ENCODE data around the gene MAN2A1.

Gene MAN2A1

DNA sequence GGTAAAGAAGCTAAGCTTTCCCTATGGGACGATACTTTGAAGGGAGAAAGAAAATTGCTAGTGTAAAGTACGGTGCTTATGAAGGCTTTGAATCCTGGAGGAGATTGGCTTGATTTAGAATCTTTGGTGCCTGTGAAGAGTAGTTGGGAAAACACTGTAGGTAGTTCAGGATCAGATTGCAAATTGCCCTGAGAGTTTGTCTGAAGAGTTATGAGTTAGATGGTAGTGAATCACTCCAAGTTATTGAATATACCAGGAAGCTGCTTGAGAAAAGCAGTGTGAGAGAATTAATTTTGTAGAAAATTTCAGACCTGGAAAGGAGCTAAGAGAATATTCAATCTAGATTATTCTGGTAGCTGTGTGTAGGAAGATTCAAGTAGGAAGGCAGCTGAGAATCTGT lies 11.5 kb downstream of the MAN2A1 start:
- Histone ChIP-seq H3F3A (ENCODE audit: insufficient read depth, low read length) (no peaks in the 10 kb centered on the region), H3K79me2 (ENCODE audit: insufficient read depth, low read length) (peaks cover 98% of the 10 kb centered on the region), H3K4me3 (ENCODE audit: low read depth, low read length, poor library complexity, severe bottlenecking) (no peak overlapping the region), H3K27me3 (ENCODE audit: insufficient read depth, low read length) (no peaks in the 10 kb centered on the region), H2AFZ (ENCODE audit: low read length) (no peak overlapping the region), H3K4me1 (ENCODE audit: insufficient read depth, low read length, severe bottlenecking) (peaks cover 5% of the 10 kb centered on the region), H3K9me3 (ENCODE audit: low read length) (no peaks in the 10 kb centered on the region), H3K4me2 (ENCODE audit: low read length) (no peak overlapping the region), H3K9ac (ENCODE audit: low read length) (no peak overlapping the region), H4K20me1 (ENCODE audit: insufficient read depth, low read length) (no peaks in the 10 kb centered on the region), H3K27ac (ENCODE audit: low read depth, low read length, poor library complexity, severe bottlenecking) (no peak overlapping the region), H3K9me2 (ENCODE audit: low read depth, low read length) (no peaks in the 10 kb centered on the region), H3K36me3 (ENCODE audit: insufficient read depth, low read length) (peaks cover 31% of the 10 kb centered on the region)
- TF ChIP-seq EZH2 (IDR thresholded peaks at IDR 0.05; ENCODE audit: borderline replicate concordance, low read length): no peak
- TF ChIP-seq, protein P1, sequence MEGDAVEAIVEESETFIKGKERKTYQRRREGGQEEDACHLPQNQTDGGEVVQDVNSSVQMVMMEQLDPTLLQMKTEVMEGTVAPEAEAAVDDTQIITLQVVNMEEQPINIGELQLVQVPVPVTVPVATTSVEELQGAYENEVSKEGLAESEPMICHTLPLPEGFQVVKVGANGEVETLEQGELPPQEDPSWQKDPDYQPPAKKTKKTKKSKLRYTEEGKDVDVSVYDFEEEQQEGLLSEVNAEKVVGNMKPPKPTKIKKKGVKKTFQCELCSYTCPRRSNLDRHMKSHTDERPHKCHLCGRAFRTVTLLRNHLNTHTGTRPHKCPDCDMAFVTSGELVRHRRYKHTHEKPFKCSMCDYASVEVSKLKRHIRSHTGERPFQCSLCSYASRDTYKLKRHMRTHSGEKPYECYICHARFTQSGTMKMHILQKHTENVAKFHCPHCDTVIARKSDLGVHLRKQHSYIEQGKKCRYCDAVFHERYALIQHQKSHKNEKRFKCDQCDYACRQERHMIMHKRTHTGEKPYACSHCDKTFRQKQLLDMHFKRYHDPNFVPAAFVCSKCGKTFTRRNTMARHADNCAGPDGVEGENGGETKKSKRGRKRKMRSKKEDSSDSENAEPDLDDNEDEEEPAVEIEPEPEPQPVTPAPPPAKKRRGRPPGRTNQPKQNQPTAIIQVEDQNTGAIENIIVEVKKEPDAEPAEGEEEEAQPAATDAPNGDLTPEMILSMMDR (IDR thresholded peaks at IDR 0.05; ENCODE audit: low read length): no peak

DNA sequence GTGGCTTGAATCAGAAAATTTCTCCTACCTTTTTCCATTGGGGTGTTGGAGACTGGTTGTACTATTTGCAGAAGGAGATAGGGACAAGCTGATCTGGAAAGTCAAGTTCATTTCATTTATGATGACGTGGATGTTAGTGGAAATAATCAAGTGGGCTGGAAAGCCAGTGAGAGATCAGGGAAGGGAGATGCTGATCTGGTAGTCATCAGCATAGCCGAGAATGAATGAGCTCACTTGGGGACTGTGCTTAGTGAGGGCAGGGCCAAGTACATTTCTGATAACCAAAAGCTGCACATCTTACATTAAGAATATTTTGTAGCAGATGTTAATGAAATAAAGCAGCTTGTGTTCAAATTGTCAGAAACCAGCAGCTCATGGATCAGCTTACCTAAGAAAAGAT lies 12.1 kb downstream of the MAN2A1 start:
- no peak overlapping the region for H3K4me2 ChIP-seq (ENCODE audit: low read length)
- H3K4me3 ChIP-seq (ENCODE audit: low read depth, low read length, poor library complexity, severe bottlenecking): no peak overlapping the region
- no peaks in the 10 kb centered on the region for H3K9me3 ChIP-seq (ENCODE audit: low read length)
- no peaks in the 10 kb centered on the region for H3F3A ChIP-seq (ENCODE audit: insufficient read depth, low read length)
- peaks cover 5% of the 10 kb centered on the region for H3K4me1 ChIP-seq (ENCODE audit: insufficient read depth, low read length, severe bottlenecking)
- H3K79me2 ChIP-seq (ENCODE audit: insufficient read depth, low read length): peaks cover 98% of the 10 kb centered on the region
- H3K9me2 ChIP-seq (ENCODE audit: low read depth, low read length): no peaks in the 10 kb centered on the region
- TF ChIP-seq EZH2 (IDR thresholded peaks at IDR 0.05; ENCODE audit: borderline replicate concordance, low read length): no peak
- TF ChIP-seq, protein P1 (IDR thresholded peaks at IDR 0.05; ENCODE audit: low read length): no peak
- H3K9ac ChIP-seq (ENCODE audit: low read length): no peak overlapping the region
- no peaks in the 10 kb centered on the region for H4K20me1 ChIP-seq (ENCODE audit: insufficient read depth, low read length)
- no peaks in the 10 kb centered on the region for H3K27me3 ChIP-seq (ENCODE audit: insufficient read depth, low read length)
- H3K27ac ChIP-seq (ENCODE audit: low read depth, low read length, poor library complexity, severe bottlenecking): no peak overlapping the region
- peaks cover 26% of the 10 kb centered on the region for H3K36me3 ChIP-seq (ENCODE audit: insufficient read depth, low read length)
- H2AFZ ChIP-seq (ENCODE audit: low read length): no peak overlapping the region

DNA sequence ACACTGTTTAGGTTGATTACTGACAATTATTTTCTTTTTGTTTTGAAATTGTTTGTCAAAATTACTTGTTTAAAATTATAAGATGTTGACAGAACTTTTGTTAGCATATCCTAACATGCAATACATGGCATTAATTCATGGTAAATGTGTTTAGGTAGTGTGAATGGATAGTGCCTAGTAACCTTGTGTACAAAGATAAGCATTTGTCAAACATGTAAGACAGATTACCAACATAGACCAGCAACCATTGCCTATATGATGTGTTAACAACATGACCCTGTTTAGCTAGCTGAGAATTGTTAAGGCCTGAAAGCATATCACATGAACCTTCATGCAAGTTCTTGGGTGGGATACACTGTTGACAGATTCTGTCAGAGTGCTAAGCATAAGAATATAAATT lies 13.4 kb downstream of the MAN2A1 start:
- Histone ChIP-seq H3K4me1 (ENCODE audit: insufficient read depth, low read length, severe bottlenecking) (peaks cover 5% of the 10 kb centered on the region), H3K27me3 (ENCODE audit: insufficient read depth, low read length) (no peaks in the 10 kb centered on the region), H3F3A (ENCODE audit: insufficient read depth, low read length) (no peaks in the 10 kb centered on the region), H3K36me3 (ENCODE audit: insufficient read depth, low read length) (peaks cover 25% of the 10 kb centered on the region), H3K4me3 (ENCODE audit: low read depth, low read length, poor library complexity, severe bottlenecking) (no peak overlapping the region), H3K9me3 (ENCODE audit: low read length) (no peaks in the 10 kb centered on the region), H2AFZ (ENCODE audit: low read length) (no peak overlapping the region), H3K9me2 (ENCODE audit: low read depth, low read length) (no peaks in the 10 kb centered on the region), H4K20me1 (ENCODE audit: insufficient read depth, low read length) (no peaks in the 10 kb centered on the region), H3K27ac (ENCODE audit: low read depth, low read length, poor library complexity, severe bottlenecking) (no peak overlapping the region), H3K79me2 (ENCODE audit: insufficient read depth, low read length) (peaks cover 98% of the 10 kb centered on the region), H3K9ac (ENCODE audit: low read length) (no peak overlapping the region), H3K4me2 (ENCODE audit: low read length) (no peak overlapping the region)
- no peak for TF ChIP-seq EZH2 (IDR thresholded peaks at IDR 0.05; ENCODE audit: borderline replicate concordance, low read length)
- TF ChIP-seq, protein P1 (IDR thresholded peaks at IDR 0.05; ENCODE audit: low read length): no peak
